GM21529 (cell line): ENCODE data around the gene ZNF664.

Source experiments
- ATAC-seq: cut with Tn5 transposase; IDR thresholded peaks from one replicate; pipeline ENCODE4 v1.9.1; 2021; ENCODE audit not compliant: unreplicated experiment

The ZNF664 gene

GRCh38 chr12:123957196-123957595 is 15.8 kb upstream of the ZNF664 start:
- no peak for ATAC-seq

DNA sequence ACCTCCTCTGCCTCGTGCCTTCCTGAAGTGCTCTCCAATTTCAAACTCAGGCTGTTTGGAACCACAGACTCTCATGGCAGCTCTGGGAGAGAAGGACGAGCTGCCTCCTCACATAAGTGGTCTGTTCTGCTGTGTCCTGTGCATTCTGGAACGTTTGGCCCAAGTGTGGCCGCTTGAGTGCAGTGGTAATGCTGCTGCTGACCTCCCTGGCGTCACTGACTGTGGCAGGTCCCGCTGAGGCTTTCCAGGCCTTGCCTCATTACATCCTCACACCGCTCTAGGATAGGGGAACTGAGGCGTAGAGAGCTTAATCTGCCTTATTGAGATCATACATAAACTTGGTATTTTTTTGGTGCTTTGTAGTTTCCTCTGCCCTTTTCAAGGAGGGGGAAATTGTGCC is 14.6 kb upstream of the ZNF664 start:
- no peak for ATAC-seq

GRCh38 chr12:123958876-123959275 is 14.1 kb upstream of the ZNF664 start:
- no peak for ATAC-seq

- ATAC-seq, result no peak
Measured at GRCh38 chr12:123960029-123960735, 12.8 kb upstream of the ZNF664 start.

DNA sequence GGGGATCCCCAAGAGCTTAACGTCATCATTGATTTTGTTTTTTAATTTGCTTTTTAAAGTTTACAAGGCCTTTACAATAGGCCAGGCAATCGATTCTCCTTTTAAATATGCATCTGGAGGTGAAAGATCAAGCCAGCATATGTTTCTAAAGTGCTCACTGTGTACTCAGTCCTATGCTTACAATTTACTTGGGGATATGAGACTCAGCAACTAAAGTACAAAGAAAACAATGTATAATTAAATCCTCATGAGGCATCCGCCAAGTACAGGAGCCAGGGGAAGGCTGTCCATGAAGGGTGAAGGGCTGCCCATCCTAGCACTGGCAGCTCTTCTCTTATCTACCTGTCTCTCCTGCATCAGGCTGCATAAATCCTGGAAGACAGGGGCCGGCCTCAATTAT is 12.2 kb upstream of the ZNF664 start:
- ATAC-seq, result no peak

GRCh38 chr12:123961585-123962345 is 11.2 kb upstream of the ZNF664 start:
- no peak for ATAC-seq

DNA sequence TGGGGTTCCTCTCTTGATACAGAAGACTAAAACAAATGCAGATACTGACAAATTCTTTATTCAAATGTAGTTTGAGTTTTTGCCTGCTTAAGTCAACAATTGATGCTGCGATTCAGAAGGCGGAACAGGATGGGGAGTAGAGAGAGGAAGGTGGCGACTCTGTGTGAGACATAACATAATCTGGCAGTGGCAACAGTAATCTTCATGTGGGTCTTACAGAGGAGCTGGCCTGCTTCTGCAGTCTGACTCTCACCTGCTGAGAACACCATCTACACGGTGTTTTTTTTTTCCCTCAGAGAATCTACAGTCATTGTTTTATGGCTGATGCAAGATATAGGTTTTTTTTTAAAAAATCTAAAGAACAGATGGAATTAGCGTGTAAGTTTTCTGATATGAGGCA is 10.5 kb upstream of the ZNF664 start:
- no peak for ATAC-seq

DNA sequence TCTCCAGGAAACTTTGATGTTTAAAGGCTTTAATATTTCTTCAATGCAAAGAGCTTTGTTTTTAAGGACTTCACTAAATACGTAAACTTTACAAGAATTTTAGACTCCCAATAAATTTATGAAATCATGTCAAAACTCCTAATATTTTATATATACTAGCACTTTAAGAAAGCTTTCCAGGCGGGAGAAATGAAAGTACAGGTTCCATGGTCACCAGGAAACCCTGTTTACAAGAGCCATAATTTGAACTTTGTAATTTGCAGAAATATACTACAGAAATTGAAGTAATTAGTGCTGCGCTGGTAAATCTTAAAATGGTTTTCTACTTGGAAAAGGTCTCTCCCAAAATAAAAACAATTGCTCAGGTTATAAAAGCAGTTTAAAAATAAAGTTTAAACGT is 9.2 kb upstream of the ZNF664 start:
- ATAC-seq, result no peak

- ATAC-seq, result no peak
Measured at GRCh38 chr12:123965382-123965781, 7.6 kb upstream of the ZNF664 start.

GRCh38 chr12:123966596-123966995 is 6.4 kb upstream of the ZNF664 start:
- ATAC-seq, result no peak

DNA sequence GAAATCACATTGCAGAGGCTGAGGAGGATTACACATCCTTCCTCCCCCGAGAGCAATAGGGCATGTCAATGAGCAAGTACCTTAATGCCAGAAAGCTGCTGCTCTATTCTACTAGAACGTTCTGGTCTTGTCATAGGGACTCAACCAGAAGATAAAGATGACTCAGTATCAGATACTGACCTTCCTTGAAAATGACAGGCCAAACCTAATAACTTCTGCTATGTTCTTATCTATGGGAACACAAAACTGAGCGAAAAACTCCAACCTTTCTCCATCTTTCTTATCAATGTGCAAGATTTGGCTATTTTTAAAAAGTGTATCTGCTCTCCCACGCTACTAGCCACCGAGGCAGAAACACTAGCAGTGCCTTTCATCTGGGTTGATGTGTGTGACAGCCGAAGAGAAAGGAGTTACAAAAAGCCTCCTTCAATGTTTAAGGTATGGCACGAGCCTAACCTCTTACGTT is 5.9 kb upstream of the ZNF664 start:
- ATAC-seq, result no peak

GRCh38 chr12:123971449-123971769 is 1.6 kb upstream of the ZNF664 start:
- no peak for ATAC-seq

DNA sequence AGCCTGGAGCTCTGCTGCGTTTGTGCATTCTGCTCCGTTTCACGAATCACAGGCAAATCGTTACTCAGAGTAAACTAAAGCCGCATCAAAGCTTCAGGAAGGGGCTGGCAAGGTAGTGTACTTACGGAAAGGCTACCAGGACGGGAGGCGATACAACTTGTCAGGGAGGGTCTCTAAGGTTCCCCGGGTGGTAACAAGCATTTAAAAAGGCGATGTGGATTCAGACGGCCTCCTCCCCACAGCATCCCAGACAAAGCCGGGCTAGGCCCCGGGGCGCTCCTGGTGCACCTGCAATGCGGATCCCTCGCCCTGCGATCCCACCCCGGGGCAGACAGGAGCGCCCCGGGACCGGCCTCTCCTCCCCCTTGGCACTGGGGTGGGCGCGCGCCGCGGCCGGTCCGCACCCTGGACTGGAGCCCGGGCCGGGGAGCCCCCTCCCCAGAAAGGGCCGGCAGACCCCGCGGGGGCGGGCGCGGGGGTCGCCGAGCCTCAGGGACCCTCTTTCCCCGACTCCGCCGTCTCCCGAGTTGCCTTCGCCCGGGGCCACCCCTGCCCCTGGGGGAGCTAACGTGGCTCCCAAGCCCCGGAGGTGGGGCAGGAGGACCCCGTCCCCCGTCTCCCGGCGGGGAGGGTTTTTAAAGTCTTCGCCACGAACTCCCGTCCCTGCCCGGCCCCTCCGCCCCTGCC is 1.1 kb upstream of the ZNF664 start:
- ATAC-seq, result peak; percentile 11

DNA sequence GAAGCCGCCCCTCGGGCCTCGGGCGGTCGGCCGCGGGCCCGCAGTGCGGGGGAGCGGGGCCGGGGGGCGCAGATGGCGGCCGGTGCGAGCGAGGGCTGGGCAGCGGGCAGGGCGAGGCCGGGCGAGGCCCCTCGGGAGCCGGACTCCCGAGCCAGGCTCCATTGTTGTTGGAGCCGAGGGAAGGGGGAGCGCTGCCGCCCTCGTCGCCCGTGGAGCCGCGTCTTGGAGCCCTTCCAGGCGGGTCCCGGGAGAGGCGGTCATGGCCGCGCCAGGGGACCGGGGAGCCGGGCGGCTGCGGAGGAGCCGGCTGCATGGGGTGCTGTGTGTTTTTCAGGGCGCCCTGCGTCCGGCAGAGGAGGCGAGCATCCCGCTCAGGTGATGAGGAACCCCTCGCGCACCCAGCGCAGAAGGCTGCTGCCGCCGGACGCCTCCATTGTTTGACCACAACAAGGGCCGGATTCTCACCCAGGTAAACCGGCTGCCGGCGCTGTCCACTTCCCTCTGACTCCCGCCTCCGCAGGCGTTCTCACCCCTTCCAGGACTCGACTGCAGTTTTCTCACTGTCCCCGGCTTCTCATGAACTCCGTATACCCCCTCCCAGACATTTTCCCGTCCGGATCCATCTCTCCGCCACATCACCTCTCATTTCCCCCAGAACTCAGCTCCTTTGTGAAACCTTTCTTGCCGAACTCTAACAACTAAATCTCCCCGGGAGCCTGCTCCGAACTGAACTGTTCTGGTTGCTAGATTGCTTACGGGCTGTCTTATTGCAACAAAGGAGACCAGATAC is 732 bp downstream of the ZNF664 start:
- ATAC-seq, result peak; percentile 14

DNA sequence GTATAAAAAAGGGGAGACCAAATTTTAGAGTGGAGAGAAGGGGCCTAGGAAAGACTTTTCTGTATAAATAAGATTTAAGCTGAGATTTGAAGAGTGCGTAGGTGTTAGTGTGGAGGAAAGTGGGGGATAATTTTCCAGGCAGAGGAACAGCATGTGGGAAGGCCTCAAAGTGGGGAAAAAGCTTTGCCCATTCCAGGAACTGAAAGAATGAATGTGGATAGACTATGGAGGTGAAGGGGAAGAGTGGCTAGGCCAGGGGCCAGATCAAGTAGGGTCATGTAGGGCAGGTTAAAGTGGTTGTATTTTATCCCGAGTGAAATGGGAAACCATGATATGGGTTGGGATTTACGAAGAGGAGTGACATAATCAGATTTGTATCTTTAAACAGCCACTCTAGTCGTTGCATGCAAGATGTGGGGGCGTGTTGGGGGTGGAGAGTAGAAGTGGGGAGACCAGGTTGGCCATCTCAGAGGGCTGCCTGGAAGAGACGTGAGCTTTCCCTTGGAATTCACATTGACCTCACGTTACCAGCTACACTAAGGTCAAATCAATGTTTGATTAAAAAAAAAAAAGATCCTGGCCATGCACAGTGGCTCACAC is 3.3 kb downstream of the ZNF664 start:
- ATAC-seq, result no peak

DNA sequence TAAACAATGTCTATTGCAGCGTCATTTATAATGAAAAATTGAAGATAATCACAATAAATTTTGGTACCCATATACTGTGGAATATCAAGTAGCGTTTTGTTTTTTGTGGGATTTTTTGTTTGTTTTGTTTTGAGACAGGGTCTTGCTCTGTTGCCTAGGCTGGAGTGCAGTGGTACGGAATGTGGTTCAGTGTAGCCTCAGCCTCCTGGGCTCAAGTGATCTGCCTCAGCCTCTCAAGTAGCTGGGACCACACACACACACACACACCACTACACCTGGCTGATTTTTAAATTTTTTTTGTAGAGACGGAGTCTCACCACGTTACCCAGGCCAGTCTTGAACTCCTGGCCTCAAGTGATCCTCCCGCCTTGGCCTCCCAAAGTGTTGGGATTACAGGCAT is 6.6 kb downstream of the ZNF664 start:
- ATAC-seq, result no peak

GRCh38 chr12:123982269-123982668 is 9.3 kb downstream of the ZNF664 start:
- no peak for ATAC-seq

DNA sequence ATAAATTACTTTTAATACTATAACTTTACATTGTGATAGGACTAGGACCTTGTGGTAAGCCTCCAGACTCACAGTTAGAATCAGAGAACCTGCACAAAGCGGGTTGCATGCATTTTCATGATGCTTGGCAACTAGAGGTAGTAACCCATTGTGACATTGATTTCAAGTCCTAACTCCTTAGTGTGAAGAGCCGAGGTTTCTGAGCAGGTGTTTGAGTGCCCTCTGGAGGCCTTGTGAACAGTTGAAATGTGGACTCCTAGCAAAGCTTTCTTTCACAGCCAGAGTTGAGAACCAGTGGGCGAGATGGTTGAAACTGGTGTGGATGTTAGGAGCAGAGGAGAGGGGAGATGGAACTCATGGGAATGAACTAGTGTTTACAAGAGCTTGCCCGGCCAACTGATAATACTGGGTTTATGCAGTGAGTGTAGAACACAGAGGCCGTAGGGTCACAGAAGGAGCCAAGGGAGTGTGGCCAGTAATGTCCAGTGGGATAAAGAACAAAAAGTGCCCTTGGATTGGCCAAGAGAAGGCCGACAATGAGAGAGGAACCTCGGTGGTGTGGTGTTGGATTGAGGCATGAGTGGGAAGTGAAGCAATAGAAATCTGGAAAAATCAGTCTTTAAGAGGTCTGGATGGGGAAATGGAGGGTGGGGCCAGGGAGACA is 10.9 kb downstream of the ZNF664 start:
- peak; percentile 69 for ATAC-seq

DNA sequence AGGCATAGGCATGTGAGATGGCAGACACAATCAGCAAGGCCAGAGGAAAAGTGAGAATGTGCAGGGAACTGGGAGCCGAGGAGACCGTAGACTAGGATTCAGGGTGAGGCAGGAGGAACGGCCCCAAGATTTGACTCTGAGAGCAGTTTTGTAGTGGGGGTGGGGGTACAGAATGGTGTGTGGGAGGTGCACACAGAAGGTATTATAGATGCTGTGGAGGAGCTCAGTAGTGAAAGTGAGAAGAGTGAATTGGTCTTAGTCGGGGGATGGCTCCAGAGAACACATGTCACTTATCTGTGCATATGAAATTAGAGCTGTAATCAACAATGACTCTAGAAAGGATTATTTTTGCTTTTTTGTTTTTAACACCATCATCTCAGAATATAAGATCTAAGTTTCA is 11.9 kb downstream of the ZNF664 start:
- ATAC-seq, result peak; percentile 48

DNA sequence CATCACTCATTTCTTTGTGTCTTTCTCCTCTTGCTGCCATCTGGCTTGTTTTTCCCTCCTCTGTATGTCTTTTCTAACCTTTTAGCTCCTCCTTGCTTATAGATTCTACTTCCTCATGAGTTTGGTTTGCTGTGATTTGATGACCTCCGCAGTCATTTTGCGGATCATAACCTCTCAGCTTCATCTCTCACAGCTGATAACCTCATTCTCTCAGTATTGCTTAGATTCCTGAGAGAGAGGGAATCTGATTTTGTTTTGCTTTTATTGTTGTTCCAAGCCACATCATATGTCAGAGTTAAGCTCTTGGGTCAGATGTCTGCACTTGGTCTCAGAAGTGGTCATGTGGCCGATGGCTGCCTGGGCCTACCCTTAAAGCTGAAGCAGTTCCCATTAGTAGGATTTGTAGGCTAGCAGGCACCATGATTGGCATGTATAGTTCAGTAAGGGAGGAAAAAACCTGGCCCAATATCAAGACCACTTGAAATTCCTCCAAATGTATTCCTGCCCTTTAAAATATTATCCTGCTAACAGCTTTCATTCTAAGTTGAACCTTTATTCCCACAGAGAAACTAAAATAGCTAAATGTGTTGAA is 13.5 kb downstream of the ZNF664 start:
- no peak for ATAC-seq
